ENCODE data around the gene CYRIA.

- TF ChIP-seq CTCF (IDR thresholded peaks at IDR 0.05; ENCODE audit: insufficient read depth, low read length, poor library complexity, severe bottlenecking): no peak
- TF ChIP-seq EZH2phosphoT487 (conservative IDR thresholded peaks at IDR 0.05; ENCODE audit: low read length): no peak
These were observed 8.0 kb downstream of the CYRIA start for GRCh38 chr2:16657671-16658070.
